Measurements from ENCODE around the gene LRRC56.

The LRRC56 gene

GRCh38 chr11:536841-537621, at the start of gene LRRC56:
Gene LRRC56 (plus strand): TSS chr11:537527. CDS start chr11:540685, 3,158 bp downstream.
- peak; percentile 64 to 84 (median 82) for DNase-seq (ENCODE audit: low read depth in 4 of 4, low spot score in 1 of 4)

GRCh38 chr11:487571-488021, 49.7 kb upstream of the LRRC56 start:
- no peak for DNase-seq (ENCODE audit: low read depth in 4 of 4, low spot score in 1 of 4)

DNA sequence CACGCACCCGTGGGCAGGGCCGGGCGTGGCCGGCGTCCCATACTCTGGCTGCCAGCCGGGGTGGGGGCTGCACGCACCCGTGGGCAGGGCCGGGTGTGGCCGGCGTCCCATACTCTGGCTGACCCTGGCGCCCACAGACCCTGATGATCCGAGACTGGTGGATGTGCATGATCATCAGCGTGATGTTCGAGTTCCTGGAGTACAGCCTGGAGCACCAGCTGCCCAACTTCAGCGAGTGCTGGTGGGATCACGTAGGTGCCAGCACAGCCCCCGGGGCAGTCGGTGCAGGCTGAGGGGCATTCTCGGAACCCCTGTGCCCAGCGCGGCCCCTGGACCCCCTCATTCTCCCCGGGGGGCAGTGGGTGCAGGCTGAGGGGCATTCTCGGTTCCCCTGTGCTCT, 49.3 kb upstream of the LRRC56 start:
- DNase-seq (ENCODE audit: low read depth in 4 of 4, low spot score in 1 of 4) = no peak

DNA sequence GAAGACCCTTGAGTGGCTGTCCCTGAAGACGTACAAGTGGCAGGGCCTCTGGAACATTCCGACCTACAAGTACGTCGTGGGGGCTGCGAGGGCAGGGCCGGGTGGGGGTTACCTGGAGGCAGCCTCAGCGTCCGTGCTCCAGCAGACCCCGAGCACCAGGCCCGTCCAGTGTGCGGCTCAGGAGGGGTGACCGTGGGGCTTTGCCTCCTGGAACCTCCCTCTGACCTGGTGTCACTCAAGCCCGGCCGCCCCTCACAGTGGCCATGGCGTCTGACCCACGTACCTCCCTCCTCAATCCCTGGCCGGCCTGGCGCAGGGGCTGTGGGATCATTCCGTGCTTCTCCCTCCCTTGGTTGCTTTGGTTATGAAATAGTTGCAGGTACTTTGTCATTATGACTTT, 48.7 kb upstream of the LRRC56 start:
- DNase-seq (ENCODE audit: low read depth in 4 of 4, low spot score in 1 of 4) = no peak

- DNase-seq (ENCODE audit: low read depth in 4 of 4, low spot score in 1 of 4) = no peak
Measured at GRCh38 chr11:488992-489391, 48.3 kb upstream of the LRRC56 start.

DNA sequence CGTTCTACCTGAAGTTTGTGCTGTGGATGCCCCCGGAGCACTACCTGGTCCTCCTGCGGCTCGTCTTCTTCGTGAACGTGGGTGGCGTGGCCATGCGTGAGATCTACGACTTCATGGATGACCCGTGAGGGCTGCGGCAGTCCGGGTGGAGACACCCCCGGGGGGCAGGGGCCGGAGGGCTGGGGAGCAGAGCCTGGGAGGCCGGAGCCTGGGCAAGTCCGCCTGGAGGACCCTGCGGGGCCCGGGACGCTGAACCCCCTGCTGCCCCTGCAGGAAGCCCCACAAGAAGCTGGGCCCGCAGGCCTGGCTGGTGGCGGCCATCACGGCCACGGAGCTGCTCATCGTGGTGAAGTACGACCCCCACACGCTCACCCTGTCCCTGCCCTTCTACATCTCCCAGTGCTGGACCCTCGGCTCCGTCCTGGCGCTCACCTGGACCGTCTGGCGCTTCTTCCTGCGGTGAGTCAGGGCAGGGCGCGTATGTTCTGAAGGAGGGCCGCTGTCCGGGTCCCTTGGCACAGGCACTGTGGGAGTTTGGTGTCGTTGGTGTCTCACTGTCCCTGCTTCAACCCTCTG, 47.6 kb upstream of the LRRC56 start:
- DNase-seq (ENCODE audit: low read depth in 4 of 4, low spot score in 1 of 4) = no peak

DNA sequence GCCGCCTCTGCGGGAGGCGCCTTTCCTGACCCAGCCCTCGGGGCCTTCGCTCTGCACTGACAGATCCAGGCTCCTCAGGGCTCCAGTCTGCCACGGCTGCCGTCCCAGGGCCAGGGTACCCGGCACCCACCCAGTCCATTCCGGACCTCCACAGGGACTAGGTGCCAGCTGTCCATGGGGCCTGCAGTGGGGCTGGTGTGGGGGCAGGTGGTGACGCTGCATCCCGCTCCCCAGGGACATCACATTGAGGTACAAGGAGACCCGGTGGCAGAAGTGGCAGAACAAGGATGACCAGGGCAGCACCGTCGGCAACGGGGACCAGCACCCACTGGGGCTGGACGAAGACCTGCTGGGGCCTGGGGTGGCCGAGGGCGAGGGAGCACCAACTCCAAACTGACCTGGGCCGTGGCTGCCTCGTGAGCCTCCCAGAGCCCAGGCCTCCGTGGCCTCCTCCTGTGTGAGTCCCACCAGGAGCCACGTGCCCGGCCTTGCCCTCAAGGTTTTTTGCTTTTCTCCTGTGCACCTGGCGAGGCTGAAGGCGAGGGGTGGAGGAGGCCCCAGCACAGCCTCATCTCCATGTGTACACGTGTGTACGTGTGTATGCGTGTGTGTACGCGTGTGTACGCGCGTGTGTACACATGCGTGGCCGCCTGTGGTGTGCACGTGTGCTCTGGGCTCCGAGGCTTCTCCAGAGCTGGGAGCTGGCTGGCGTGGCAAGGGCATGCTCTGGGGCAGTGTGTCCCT, 47.0 kb upstream of the LRRC56 start:
- no peak for DNase-seq (ENCODE audit: low read depth in 4 of 4, low spot score in 1 of 4)

- DNase-seq (ENCODE audit: low read depth in 4 of 4, low spot score in 1 of 4) = no peak
Measured at GRCh38 chr11:490930-491260, 46.4 kb upstream of the LRRC56 start.

DNA sequence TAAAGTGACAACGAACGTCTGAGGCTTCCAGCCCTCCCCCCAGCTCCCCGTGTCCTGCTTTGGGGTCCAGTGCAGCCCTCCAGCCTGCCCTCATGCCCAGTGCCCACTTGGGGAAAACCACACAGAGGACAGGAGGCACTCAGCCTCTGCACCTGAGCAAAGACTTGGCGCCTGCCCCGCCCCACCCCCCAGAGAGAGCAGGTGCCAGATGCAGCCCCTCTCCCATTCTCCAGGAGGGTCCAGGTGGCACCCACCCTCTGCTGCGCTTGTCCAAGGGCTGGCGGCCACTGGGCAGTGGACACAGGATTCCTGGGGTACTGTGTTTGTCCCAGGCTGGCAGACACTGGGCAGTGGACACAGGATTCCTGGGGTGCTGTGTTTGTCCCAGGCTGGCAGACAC, 46.0 kb upstream of the LRRC56 start:
- no peak for DNase-seq (ENCODE audit: low read depth in 4 of 4, low spot score in 1 of 4)

DNA sequence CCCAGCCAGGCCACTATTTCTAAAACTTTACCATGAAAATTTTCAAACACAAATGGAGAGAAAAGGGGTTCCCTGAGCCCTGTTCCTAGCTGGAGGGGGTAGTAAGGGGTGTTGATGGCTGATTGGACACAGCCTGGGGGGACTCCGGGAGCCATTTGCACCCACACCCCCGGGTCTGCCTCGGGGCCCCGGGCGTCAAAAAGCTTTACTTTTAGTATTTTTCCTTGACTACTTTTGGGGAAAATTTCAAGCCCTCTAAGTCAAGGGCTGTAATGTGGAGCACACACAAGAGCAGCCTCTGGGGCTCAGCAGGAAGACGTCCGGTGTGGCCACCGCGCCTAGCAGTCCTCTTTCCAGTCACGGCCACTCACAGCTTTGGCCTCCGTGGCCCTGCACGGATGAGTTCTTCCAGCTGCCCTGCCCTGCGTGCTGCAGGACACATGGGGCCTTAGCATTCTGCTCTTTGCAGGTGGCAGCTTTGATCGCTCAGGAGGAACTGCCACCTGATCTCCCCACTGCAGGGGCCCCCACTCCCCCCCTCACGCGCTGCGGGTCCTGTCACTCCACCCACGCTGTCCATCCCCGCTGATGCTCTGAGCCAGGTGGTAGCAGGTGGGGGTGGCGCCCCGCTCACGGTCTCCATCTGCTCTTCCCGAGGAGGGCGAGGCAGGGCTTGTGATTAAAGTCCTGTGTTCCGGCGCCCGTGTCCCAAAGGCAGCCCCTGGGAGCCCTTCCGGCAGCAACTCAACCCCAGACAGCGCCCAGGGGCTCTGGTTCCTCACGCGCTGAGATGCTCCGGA, 44.7 kb upstream of the LRRC56 start:
- DNase-seq (ENCODE audit: low read depth in 4 of 4, low spot score in 1 of 4) = no peak

- DNase-seq (ENCODE audit: low read depth in 4 of 4, low spot score in 1 of 4) = no peak
Measured at GRCh38 chr11:494761-495536, 42.4 kb upstream of the LRRC56 start.

DNA sequence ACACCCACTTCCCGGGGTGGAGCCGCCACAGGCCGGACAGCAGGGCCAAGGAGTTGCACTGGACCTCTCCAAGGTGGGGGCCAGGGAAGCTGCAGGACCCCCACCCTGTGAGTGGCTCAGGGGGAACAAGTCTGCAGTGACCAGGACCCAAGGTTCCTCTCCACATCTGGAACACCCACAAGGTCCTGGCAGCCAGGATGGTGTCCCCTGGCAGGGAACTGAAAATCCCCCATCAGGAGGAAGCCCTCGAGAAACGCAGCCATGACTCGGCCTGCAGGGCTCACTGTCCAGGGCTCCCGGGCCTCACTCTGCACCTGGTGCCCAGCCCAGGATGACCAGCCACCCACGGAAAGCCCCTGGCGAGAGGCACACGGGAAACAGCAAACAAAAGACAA, 41.8 kb upstream of the LRRC56 start:
- no peak for DNase-seq (ENCODE audit: low read depth in 4 of 4, low spot score in 1 of 4)

GRCh38 chr11:496834-497564, 40.3 kb upstream of the LRRC56 start:
- no peak for DNase-seq (ENCODE audit: low read depth in 4 of 4, low spot score in 1 of 4)

- no peak for DNase-seq (ENCODE audit: low read depth in 4 of 4, low spot score in 1 of 4)
Measured at GRCh38 chr11:497565-498296, 39.6 kb upstream of the LRRC56 start.

GRCh38 chr11:498297-499181, 38.8 kb upstream of the LRRC56 start:
- no peak for DNase-seq (ENCODE audit: low read depth in 4 of 4, low spot score in 1 of 4)

DNA sequence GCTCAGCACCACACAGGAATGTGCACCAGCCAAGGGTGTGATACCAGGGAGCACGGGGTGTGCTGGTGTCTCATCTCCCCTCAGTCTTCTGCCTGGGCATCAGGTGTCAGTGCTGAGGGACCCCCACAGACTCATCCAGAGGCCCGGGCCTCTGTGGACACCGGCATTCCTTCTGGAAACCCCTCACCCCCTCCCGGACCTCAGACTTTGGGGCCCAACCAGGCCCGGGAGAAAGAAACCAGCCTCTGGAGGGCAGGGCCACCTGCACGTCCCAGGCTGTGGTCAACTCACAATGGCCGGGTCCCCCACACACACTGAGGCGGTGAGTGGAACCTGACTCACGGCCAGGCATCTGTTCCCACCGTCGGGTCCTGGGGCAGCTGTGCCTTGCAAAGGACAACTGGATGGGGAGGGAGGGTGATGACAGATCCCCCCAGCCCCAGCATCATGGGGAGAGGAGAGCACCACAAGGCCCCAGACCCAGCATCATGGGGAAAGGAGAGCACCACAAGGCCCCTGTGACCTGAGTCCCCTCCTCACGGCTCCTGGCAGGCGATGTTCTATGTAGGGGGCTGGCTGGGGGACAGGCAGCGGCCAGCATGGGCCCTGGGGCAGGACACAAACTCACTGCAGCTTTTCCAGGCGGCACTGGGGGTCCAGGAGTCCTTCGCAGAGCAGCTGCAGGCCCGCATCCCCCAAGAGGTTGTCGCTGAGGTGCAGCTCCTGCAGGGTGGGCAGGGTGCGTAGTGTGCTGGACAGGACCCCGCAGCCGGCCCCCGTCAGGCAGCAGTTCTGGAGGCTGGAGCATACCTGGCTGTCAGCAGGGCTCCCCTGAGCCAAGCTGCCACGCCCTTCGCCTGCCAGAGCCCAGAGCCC, 37.9 kb upstream of the LRRC56 start:
- no peak for DNase-seq (ENCODE audit: low read depth in 4 of 4, low spot score in 1 of 4)

DNA sequence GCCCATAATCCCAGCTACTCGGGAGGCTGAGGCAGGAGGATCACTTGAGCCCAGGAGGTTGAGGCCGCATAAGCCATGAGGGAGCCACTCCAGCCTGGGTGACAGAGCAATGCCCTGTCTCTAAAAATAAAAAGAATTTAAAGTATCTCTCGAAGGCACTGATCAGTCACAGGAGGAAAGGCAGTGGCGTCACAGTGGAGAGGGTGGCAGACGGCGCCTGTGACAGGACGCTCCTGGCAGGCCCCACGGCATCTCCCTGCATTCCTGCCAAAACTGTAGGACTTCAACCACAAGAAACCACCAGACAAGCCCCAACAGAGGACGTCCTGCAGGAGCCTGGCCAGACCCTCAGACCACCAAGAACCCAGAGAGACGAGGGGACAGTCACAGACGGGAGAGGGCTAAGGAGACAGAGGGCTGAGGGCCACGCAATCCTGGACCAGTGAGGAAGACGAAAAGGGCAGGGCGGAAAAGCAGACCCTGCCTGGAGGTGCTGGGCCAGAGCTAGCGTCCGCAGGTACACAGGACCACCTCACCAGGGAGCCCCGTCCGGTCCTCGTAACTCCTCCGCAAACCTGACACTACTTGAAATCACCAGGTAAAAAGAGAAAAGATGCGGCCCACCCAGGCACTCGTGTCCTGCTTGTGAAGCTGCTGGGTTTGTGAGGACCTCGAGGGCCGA, 36.2 kb upstream of the LRRC56 start:
- DNase-seq (ENCODE audit: low read depth in 4 of 4, low spot score in 1 of 4) = no peak
